Ishikawa (cell line): ENCODE data around the gene RNU7-1.

Source experiments
- CEBPB ChIP-seq: IDR thresholded peaks from 2 replicates; pipeline ENCODE4 v1.6.1; 2012
- EP300 ChIP-seq: IDR thresholded peaks from 2 replicates; pipeline ENCODE4 v1.6.1; 2012; ENCODE audit warnings: borderline replicate concordance
- FOXM1 ChIP-seq: IDR thresholded peaks from 2 replicates; pipeline ENCODE4 v1.6.1; 2012; ENCODE audit warnings: low read depth, borderline replicate concordance
- NFIC ChIP-seq: IDR thresholded peaks from 2 replicates; pipeline ENCODE4 v1.6.1; 2012
- RAD21 ChIP-seq: IDR thresholded peaks from 2 replicates; pipeline ENCODE4 v1.6.1; 2012; ENCODE audit warnings: low read depth
- TAF1 ChIP-seq: IDR thresholded peaks from 2 replicates; pipeline ENCODE4 v1.6.1; 2012; ENCODE audit warnings: low read depth, mild to moderate bottlenecking
- TCF12 ChIP-seq: IDR thresholded peaks from 2 replicates; pipeline ENCODE4 v1.6.1; 2012; ENCODE audit warnings: low read depth
- TEAD4 ChIP-seq: IDR thresholded peaks from 2 replicates; pipeline ENCODE4 v1.6.1; 2012
- USF1 ChIP-seq: IDR thresholded peaks from 2 replicates; pipeline ENCODE4 v1.6.1; 2012
- YY1 ChIP-seq: IDR thresholded peaks from 2 replicates; pipeline ENCODE4 v1.6.1; 2012; ENCODE audit warnings: low read depth
- ZBTB7A ChIP-seq: IDR thresholded peaks from 2 replicates; pipeline ENCODE4 v1.6.1; 2012; ENCODE audit warnings: low read depth
- TF ChIP-seq, protein P1 (sequence below): IDR thresholded peaks from 2 replicates; pipeline ENCODE4 v1.6.1; 2012
- TF ChIP-seq, protein P2 (sequence below): IDR thresholded peaks from 2 replicates; pipeline ENCODE4 v1.6.1; 2012; ENCODE audit warnings: low read depth, mild to moderate bottlenecking

DNA sequence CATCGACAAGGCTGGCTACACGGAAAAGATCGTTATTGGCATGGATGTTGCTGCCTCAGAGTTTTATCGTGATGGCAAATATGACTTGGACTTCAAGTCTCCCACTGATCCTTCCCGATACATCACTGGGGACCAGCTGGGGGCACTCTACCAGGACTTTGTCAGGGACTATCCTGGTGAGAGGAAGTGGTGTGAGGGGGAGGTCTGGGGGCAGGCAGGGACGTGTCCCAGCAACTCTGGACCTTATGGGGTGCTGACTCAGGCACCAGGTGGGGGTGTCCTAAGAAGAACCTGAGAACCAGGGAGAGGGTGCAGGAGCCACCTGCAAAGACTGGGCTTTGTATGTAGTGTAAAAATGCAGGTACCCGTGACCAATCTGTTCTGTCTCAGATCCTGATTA, 24.0 kb upstream of the RNU7-1 start:
- TF ChIP-seq NFIC (no peak), USF1 (no peak), TEAD4 (no peak), FOXM1 (no peak), TAF1 (no peak), EP300 (no peak), YY1 (no peak), RAD21 (no peak), TCF12 (no peak), CEBPB (no peak), ZBTB7A (no peak)
- TF ChIP-seq, protein P1, sequence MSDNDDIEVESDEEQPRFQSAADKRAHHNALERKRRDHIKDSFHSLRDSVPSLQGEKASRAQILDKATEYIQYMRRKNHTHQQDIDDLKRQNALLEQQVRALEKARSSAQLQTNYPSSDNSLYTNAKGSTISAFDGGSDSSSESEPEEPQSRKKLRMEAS: no peak
- TF ChIP-seq, protein P2, sequence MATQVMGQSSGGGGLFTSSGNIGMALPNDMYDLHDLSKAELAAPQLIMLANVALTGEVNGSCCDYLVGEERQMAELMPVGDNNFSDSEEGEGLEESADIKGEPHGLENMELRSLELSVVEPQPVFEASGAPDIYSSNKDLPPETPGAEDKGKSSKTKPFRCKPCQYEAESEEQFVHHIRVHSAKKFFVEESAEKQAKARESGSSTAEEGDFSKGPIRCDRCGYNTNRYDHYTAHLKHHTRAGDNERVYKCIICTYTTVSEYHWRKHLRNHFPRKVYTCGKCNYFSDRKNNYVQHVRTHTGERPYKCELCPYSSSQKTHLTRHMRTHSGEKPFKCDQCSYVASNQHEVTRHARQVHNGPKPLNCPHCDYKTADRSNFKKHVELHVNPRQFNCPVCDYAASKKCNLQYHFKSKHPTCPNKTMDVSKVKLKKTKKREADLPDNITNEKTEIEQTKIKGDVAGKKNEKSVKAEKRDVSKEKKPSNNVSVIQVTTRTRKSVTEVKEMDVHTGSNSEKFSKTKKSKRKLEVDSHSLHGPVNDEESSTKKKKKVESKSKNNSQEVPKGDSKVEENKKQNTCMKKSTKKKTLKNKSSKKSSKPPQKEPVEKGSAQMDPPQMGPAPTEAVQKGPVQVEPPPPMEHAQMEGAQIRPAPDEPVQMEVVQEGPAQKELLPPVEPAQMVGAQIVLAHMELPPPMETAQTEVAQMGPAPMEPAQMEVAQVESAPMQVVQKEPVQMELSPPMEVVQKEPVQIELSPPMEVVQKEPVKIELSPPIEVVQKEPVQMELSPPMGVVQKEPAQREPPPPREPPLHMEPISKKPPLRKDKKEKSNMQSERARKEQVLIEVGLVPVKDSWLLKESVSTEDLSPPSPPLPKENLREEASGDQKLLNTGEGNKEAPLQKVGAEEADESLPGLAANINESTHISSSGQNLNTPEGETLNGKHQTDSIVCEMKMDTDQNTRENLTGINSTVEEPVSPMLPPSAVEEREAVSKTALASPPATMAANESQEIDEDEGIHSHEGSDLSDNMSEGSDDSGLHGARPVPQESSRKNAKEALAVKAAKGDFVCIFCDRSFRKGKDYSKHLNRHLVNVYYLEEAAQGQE: no peak
